Heart left ventricle (tissue), 13 donors: ENCODE results near the gene ZBTB38.

Source experiments
- POLR2A ChIP-seq, 2 donors: fragments of 450-650 bp; IDR thresholded peaks; one replicate each; pipeline ENCODE4 v1.6.1; 2017; ENCODE audit warnings: antibody characterized with exemption in 2 of 2, mild to moderate bottlenecking in 2 of 2, moderate library complexity in 2 of 2
- TF ChIP-seq, protein P1 (sequence below), 12 donors: fragments of 200-600 bp; sonication (generic) in 4 of 12; IDR thresholded peaks; one replicate each; pipeline versions ENCODE4 v1.5.0 to v1.8.0; 2018 to 2022; ENCODE audit warnings: antibody characterized with exemption in 12 of 12, mild to moderate bottlenecking in 5 of 12
- donor health status: ischemic (EF 13 %, LVEDD 7.1; RV severe dilation, severe dysfunction).
- donor health status: DM: no; HTN: yes; CAD: no.
- donor health status: DM: no; HTN: no; CAD: no.
- donor health status: ischemic (EF 25% LVEDD 6.9; RV normal size, moderate dysfunction).
- donor health status: ischemic (EF 25% LVEDD 5.7; RV mildly dilated, moderate dysfunction).
- donor health status: ischemic (EF 35%, LVEDD 5.7; RV mildly dilated, moderate dysfunction).
- donor health status: nonischemic (EF 11% LVEDD 7.7; RV severe dilation, severe dysfunction).
- donor health status: DM: yes; HTN: yes; CAD: no.
- donor health status: PGD.
- donor health status: ischemic (EF 29% LVEDD 5.4; RV normal size, mild dysfunction).
- donor health status: nonischemic (EF 23%, LVEDD 6.1; RV moderate dilation, normal function).

DNA sequence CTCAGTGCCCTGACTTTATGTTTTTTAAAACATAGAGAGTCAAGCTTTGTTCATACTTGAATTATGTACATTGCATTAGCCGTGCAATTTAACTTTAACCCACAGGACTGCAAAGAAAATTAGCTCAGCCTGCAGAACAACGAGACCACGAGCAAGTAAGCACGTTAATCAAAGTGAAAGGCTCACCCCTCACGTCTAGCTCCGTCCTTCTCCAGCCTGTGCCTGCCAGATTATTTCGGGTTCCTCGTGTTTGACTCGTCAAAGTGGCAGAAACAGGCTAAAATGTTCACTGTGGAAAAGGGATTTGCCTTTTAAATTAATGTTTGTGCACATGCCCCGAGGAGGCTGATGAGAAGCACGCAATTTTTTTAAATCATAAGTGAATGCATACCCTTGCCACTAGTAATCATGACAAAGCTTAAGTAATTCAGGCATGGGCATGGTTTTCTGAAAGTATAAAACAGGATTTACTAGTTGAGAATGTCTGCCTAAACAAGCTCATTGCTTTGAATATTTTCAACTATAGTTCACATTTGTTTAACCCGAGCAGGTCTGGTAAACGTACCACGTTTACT lies 15.3 kb downstream of the ZBTB38 start:
- TF ChIP-seq, protein P1, sequence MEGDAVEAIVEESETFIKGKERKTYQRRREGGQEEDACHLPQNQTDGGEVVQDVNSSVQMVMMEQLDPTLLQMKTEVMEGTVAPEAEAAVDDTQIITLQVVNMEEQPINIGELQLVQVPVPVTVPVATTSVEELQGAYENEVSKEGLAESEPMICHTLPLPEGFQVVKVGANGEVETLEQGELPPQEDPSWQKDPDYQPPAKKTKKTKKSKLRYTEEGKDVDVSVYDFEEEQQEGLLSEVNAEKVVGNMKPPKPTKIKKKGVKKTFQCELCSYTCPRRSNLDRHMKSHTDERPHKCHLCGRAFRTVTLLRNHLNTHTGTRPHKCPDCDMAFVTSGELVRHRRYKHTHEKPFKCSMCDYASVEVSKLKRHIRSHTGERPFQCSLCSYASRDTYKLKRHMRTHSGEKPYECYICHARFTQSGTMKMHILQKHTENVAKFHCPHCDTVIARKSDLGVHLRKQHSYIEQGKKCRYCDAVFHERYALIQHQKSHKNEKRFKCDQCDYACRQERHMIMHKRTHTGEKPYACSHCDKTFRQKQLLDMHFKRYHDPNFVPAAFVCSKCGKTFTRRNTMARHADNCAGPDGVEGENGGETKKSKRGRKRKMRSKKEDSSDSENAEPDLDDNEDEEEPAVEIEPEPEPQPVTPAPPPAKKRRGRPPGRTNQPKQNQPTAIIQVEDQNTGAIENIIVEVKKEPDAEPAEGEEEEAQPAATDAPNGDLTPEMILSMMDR (IDR thresholded peaks at IDR 0.05) = no peak
- no peak for TF ChIP-seq POLR2A (IDR thresholded peaks at IDR 0.05)
